ENCODE measurements around the gene PLOD1. TPM values are rescaled to one million over a fixed set of nuclear protein-coding genes. Genes with fewer than 3 reads are reported as not detected.
"Not testable (repeated sequence)": the region's sequence is repeated elsewhere in the genome, so short reads cannot be mapped to it uniquely, and the experiment has no call there.

Gene PLOD1
- total RNA-seq, 1 experiment from 2014 or later, result 382 TPM

DNA sequence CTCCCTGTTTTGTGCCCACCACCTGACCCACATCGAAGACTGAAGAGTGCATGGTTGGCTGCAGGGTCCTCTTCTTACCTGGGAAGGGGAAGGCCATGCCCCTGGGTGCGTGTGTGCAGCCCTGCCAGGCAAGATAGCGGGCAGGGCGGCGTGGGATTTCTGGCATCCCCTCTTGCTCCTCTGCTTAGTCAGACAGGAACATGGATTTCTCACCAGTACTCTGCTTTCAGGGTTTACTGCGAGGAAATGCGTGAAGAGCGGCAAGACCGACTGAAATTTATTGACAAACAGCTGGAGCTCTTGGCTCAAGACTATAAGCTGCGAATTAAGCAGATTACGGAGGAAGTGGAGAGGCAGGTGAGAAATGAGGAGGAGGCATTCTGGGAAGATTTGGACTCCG, 69.2 kb downstream of the PLOD1 start:
- no peak overlapping the region for H3K27ac ChIP-seq
- no peaks in the 10 kb centered on the region for H3K27me3 ChIP-seq (replicated peaks)
- DNase-seq (ENCODE audit: low read depth in 1 of 2, low spot score in 2 of 2), result no peak
- H3K4me1 ChIP-seq (replicated peaks), result no peaks in the 10 kb centered on the region
- H3K9me3 ChIP-seq (replicated peaks), result no peaks in the 10 kb centered on the region
- H3K4me3 ChIP-seq, result no peak overlapping the region
- peaks cover 85% of the 10 kb centered on the region for H3K36me3 ChIP-seq

DNA sequence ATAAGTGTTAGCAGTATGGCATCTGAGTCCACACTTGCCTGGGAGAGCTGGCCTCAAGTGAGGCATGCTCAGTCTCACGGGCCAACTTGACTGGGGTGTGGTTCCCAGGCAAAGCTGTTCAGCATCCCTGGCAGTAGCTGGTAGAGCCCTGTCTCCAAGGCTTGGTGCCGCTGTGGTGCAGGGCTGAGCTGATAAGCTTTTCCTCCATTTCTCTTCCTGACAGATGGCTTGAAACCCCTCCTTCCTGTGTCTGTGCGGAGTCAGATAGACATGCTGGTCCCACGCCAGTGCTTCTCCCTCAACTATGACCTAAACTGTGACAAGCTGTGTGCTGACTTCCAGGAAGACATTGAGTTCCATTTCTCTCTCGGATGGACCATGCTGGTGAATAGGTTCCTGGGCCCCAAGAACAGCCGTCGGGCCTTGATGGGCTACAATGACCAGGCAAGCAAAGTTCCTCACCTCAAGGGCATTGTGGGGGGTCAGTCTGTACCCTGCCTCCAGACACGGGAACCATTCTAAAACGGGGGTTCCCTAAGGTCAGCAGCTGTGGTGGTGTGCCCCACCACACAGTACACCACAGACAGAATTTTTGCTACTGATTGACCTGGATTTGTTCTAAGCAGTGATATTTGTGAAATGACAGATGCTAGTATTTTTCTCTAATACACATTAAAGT, 71.1 kb downstream of the PLOD1 start:
- Histone ChIP-seq H3K27me3 (replicated peaks) (no peaks in the 10 kb centered on the region), H3K4me1 (replicated peaks) (no peaks in the 10 kb centered on the region), H3K27ac (no peak overlapping the region), H3K9me3 (replicated peaks) (no peaks in the 10 kb centered on the region), H3K36me3 (peaks cover 83% of the 10 kb centered on the region), H3K4me3 (no peak overlapping the region)
- no peak for DNase-seq (ENCODE audit: low read depth in 1 of 2, low spot score in 2 of 2)

DNA sequence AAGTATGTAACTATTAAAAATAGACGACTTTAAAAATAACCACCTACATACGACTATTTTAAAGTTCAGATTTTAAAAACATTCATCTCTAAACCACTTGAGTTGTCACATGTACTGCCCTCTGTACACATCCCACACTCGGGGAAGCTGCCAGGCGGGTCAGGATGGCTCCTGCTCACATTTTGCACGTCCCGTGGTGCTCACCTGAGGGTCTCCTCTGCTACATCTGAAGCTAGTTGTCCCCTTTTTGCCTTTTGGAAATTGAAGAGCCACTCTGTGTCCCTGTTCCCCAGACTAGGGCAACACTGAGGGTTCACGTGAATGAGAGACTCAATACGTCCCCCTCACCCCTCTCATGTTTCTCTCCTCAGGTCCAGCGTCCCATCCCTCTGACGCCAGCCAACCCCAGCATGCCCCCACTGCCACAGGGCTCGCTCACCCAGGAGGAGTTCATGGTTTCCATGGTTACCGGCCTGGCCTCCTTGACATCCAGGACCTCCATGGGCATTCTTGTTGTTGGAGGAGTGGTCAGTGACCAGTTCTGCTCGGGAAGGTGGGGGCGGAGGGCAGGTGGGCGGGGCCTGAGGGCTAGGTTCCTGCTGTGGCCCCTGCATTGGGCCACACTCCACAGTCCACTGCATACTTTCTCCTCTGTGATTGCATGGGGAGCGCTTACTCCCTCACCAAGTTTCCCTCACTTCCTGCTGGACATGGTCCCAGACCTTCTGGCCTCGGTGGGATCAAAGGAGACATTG, 71.8 kb downstream of the PLOD1 start:
- Histone ChIP-seq H3K27me3 (replicated peaks) (no peaks in the 10 kb centered on the region), H3K9me3 (replicated peaks) (no peaks in the 10 kb centered on the region), H3K27ac (no peak overlapping the region), H3K4me3 (no peak overlapping the region), H3K4me1 (replicated peaks) (no peaks in the 10 kb centered on the region), H3K36me3 (peaks cover 83% of the 10 kb centered on the region)
- DNase-seq (ENCODE audit: low read depth in 1 of 2, low spot score in 2 of 2), result no peak

DNA sequence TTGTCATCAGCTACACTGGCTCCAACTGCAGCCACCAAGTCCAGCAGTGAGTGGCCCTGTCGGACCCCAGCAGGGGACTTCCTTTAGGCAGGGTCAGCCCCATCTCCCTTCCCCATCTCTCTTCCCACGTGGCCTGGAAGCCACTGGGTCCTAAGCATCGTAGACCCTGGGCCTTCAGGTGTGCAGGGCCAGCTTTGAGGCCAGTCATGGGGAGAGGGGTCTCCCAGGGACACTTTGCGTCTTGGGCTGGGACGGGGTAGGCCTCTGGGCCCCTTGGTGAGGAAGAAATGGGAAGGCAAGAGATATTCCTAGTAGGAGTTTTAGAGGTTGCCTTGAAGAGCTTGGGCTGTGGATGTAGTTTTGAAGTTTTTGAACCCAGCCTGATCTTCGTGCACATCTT, 72.7 kb downstream of the PLOD1 start:
- Histone ChIP-seq H3K9me3 (replicated peaks) (no peaks in the 10 kb centered on the region), H3K27me3 (replicated peaks) (no peaks in the 10 kb centered on the region), H3K27ac (no peak overlapping the region), H3K36me3 (peaks cover 83% of the 10 kb centered on the region), H3K4me1 (replicated peaks) (no peaks in the 10 kb centered on the region), H3K4me3 (no peak overlapping the region)
- no peak for DNase-seq (ENCODE audit: low read depth in 1 of 2, low spot score in 2 of 2)

DNA sequence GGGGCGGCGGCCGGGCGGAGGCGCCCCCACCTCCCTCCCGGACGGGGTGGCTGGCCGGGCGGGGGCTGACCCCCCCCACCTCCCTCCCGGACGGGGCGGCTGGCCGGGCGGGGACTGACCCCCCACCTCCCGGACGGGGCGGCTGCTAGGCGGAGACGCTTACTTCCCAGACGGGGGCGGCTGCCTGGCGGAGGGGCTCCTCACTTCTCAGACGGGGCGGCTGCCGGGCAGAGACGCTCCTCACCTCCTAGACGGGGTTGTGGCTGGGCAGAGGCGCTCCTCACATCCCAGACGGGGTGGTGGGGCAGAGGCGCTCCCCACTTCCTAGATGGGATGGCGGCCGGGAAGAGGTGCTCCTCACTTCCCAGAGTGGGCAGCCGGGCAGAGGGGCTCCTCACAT, 73.8 kb downstream of the PLOD1 start:
- not testable (repeated sequence) for H3K27ac ChIP-seq

DNA sequence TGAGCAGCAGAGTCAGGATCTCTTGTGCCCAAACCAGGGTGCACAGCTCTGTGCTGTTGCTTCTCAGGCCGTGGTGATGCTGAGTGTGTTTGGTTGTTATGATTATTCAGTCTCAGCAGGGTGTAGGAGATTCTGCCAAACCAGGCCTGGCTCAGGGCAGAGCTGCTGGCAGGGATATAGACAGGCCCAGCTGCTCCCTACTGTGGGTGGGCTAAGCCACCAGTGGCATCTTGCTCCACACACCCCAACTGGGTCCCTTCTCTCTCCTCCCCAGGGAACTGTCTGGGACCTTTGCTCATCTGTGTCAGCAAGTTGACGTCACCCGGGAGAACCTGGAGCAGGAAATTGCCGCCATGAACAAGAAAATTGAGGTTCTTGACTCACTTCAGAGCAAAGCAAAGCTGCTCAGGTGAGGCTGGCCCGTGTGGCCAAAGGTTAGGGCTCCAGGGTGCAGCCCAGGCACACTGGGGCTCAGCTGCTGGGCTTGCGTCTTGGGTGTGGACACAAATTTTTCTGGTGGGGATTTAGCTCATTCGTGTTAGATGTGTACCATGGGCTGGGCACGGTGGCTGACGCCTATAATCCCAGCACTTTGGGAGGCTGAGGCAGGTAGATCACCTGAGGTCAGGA, 74.9 kb downstream of the PLOD1 start:
- H3K27ac ChIP-seq, result no peak overlapping the region
- H3K4me3 ChIP-seq, result no peak overlapping the region
- H3K9me3 ChIP-seq (replicated peaks), result no peaks in the 10 kb centered on the region
- H3K4me1 ChIP-seq (replicated peaks), result no peaks in the 10 kb centered on the region
- H3K36me3 ChIP-seq, result peaks cover 65% of the 10 kb centered on the region
- no peaks in the 10 kb centered on the region for H3K27me3 ChIP-seq (replicated peaks)
- no peak for DNase-seq (ENCODE audit: low read depth in 1 of 2, low spot score in 2 of 2)

More for the DNA sequence above, 73.8 kb downstream of the PLOD1 start:
- not testable (repeated sequence) for H3K27me3 ChIP-seq (replicated peaks); H3K4me1 ChIP-seq (replicated peaks); H3K4me3 ChIP-seq; H3K9me3 ChIP-seq (replicated peaks); DNase-seq (ENCODE audit: low read depth in 1 of 2, low spot score in 2 of 2)
- H3K36me3 ChIP-seq, result peaks cover 76% of the 10 kb centered on the region

DNA sequence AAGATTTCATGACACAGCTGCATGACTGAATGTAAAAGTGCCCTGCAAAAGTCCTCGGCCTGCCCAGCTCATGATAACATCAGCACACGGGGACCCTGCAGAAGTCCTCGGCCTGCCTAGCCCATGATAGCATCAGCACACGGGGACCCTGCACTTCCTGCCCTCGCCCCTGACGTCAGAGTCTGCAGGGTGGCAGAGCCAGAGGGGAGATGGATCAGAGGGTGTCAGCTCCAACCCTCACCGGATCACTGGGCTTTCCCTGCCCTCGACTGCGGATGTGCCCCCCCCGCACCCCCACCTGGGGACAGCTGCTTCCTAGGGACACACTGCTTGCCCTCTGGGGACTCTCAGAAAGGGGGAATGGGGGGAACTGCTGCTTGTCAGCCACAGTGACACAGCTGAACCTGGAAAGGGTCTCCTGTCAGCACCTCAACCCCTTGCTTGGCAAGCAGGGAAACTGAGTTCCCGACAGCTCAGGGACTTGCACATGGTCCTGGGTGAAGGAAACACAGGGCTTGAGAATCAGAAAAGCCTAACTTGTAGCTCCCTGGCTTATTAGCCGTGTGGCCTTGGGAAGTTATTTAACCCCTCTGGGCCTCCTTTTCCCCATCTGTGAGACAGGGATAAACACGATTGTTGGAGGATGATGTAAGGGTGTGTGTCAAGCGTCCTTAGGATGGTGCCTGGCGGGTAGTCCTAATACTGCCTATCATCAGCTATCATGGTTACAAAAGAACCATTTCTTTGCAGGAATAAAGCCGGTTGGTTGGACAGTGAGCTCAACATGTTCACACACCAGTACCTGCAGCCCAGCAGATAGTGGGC, 76.4 kb downstream of the PLOD1 start:
- no peaks in the 10 kb centered on the region for H3K9me3 ChIP-seq (replicated peaks)
- H3K4me3 ChIP-seq, result no peak overlapping the region
- DNase-seq (ENCODE audit: low read depth in 1 of 2, low spot score in 2 of 2), result no peak
- H3K27ac ChIP-seq, result no peak overlapping the region
- H3K36me3 ChIP-seq, result peaks cover 50% of the 10 kb centered on the region
- no peaks in the 10 kb centered on the region for H3K27me3 ChIP-seq (replicated peaks)
- H3K4me1 ChIP-seq (replicated peaks), result no peaks in the 10 kb centered on the region

DNA sequence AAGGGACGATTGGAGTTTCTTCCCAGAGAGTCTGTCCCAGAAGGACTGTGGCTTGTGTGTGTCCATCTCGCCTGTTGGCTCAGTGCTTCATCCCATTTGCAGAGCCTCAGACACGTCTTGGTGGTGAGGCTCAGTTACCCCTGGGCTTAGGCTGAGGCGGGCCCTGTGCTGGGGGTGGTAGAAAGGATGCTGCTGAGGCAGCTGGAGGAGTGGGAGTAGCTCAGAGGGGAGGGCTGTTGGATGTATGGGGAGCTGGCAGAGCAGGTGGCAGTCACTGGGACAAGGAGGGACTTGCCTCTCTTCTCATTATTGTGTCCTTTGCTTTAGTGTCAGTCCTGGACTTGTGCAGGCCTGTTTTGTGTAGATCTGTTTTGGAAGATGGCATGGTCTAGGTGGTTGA, 77.5 kb downstream of the PLOD1 start:
- H3K27me3 ChIP-seq (replicated peaks), result no peaks in the 10 kb centered on the region
- H3K4me1 ChIP-seq (replicated peaks), result no peaks in the 10 kb centered on the region
- no peak for DNase-seq (ENCODE audit: low read depth in 1 of 2, low spot score in 2 of 2)
- no peak overlapping the region for H3K27ac ChIP-seq
- no peak overlapping the region for H3K4me3 ChIP-seq
- peaks cover 40% of the 10 kb centered on the region for H3K36me3 ChIP-seq
- no peaks in the 10 kb centered on the region for H3K9me3 ChIP-seq (replicated peaks)

DNA sequence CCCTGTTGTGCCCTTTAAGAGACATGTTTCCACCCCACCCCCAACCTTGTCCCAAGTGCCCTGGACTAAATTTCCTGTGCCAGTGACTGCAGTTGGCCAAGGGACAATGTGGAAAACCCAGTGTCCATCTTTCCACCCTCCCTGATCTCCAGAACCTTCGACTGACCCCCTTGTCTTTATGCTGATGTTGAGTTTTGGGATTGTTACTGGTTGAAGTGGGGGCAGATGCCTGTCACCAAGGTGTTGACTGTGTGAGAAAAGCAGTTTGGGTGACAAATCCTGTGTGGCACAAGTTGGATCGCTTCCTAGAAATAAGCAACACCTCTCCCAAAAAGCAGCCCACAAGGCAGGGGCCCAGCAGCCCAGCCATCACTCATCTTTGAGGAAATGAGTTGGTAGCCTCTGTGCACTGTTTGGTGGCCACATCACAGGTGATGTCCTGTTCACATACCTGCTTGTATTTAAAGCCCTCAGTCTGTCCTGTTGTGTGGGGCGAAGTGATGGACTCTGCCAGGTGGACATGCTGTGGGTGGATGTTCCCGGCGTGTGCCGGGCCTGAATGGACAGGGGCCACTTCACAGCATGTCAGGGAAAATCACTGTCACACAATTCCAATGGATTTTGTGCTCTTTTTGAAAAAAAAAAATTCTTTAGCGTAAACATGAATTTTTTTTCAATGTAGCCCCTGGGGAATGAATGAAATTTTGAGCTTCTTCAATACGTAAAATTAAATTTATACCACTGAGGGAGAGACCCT, 78.2 kb downstream of the PLOD1 start:
- Histone ChIP-seq H3K4me3 (no peak overlapping the region), H3K27ac (no peak overlapping the region), H3K36me3 (peaks cover 35% of the 10 kb centered on the region), H3K27me3 (replicated peaks) (no peaks in the 10 kb centered on the region), H3K9me3 (replicated peaks) (no peaks in the 10 kb centered on the region), H3K4me1 (replicated peaks) (no peaks in the 10 kb centered on the region)
- no peak for DNase-seq (ENCODE audit: low read depth in 1 of 2, low spot score in 2 of 2)

DNA sequence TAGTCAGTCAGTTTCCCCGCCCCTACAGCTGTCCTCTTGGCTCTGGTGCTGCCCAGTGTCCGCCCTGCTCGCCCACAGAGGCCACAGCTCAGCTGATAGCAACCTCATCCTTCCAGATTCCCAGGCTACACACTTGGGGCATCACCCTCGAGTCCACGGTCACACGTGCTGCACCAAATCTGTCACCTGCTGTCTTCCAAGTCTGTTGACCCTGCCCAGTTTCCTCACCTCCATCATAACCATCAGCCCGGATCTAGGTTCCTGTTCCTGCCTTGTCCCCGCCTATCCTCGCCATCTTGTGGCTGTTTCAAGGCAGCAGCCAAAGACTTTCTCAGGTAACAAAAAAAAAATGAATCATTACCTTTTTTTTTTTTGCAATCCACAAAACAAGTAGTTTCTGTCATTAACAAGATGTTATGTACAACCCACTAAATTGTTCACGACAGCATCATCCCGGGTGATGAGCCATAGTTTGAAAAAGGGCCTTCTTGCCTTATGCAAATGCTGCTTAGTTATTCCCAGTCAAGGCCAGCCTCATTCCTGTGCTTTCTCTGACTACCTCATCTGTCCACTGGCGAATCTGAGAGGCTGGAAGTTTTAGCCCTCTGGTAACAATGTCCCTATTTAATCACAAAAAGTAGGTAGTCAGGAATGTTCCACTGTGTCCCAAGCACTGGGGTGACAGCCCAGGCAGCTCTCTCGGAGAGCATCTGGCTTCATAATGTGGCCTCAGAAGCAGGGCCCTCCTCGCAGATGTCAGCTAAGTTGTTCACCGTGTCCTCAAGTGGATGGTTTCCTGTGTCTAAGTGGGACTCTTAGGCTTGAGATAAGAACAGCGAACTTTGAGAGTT, 79.8 kb downstream of the PLOD1 start:
- no peaks in the 10 kb centered on the region for H3K4me1 ChIP-seq (replicated peaks)
- no peak overlapping the region for H3K27ac ChIP-seq
- H3K27me3 ChIP-seq (replicated peaks), result no peaks in the 10 kb centered on the region
- 0 out of 2 replicates have a peak, but pooled peaks cover under 1% of the 10 kb centered on the region for H3K9me3 ChIP-seq (replicated peaks)
- DNase-seq (ENCODE audit: low read depth in 1 of 2, low spot score in 2 of 2), result no peak
- H3K4me3 ChIP-seq, result no peak overlapping the region
- peaks cover 33% of the 10 kb centered on the region for H3K36me3 ChIP-seq

DNA sequence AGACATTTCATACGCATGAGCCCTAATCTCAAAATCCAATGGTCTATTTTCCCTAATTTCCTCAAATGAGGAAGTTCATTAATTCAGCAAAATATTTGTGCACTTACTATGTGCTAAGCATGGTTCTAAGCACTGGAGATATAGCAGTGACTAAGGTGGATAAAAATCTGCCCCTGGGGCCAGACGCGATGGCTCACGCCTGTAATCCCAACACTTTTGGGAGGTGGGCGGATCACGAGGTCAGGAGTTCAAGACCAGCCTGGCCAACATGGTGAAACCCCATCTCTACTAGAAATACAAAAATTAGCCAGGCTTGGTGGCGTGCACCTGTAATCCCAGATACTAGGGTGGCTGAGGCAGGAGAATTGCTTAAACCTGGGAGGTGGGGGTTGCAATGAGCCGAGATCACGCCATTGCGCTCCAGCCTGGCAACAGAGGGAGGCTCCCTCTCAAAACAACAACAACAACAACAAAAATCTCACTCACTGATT, 80.5 kb downstream of the PLOD1 start:
- H3K4me1 ChIP-seq (replicated peaks), result peaks cover 4% of the 10 kb centered on the region
- no peak overlapping the region for H3K27ac ChIP-seq
- DNase-seq (ENCODE audit: low read depth in 1 of 2, low spot score in 2 of 2), result no peak
- H3K9me3 ChIP-seq (replicated peaks), result 0 out of 2 replicates have a peak, but pooled peaks cover 4% of the 10 kb centered on the region
- H3K27me3 ChIP-seq (replicated peaks), result no peaks in the 10 kb centered on the region
- peaks cover 32% of the 10 kb centered on the region for H3K36me3 ChIP-seq
- no peak overlapping the region for H3K4me3 ChIP-seq

DNA sequence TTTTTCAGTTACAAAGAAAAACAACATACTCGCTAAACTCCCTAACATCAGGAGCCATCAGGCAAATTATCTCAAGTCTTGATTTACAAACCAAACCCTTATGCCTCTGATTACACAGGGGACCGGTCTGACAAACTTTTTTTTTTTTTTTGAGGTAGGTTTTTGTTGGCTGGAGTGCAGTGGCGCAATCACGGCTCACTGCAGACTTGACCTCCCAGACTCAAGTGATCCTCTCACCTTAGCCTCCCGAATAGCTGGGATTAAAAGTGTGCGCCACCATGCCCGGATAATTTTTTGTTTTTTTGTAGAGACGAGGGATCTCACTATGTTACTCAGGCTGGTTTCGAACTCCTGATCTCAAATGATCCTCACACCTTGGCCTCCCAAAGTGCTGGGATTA, 81.0 kb downstream of the PLOD1 start:
- DNase-seq (ENCODE audit: low read depth in 1 of 2, low spot score in 2 of 2), result no peak
- H3K4me1 ChIP-seq (replicated peaks), result peaks cover 9% of the 10 kb centered on the region
- H3K27ac ChIP-seq, result no peak overlapping the region
- peaks cover 30% of the 10 kb centered on the region for H3K36me3 ChIP-seq
- 0 out of 2 replicates have a peak, but pooled peaks cover 4% of the 10 kb centered on the region for H3K9me3 ChIP-seq (replicated peaks)
- no peak overlapping the region for H3K4me3 ChIP-seq
- H3K27me3 ChIP-seq (replicated peaks), result no peaks in the 10 kb centered on the region
